K562 (cell line): ENCODE measurements around the gene NRIP2. TPM values are rescaled to one million over a fixed set of nuclear protein-coding genes. Genes with fewer than 3 reads are reported as not detected.

Experiments
- CEBPB ChIP-seq: fragments of 450-650 bp; IDR thresholded peaks from 2 replicates; pipeline ENCODE4 v1.6.1; 2016; ENCODE audit warnings: missing genetic modification characterization, missing compliant biosample characterization
- FIP1L1 ChIP-seq: fragments of 200-400 bp; formaldehyde crosslinking; IDR thresholded peaks from 2 replicates; pipeline ENCODE4 v1.6.1; 2018; ENCODE audit warnings: mild to moderate bottlenecking, low read depth, low read length; ENCODE audit not compliant: poor library complexity, severe bottlenecking
- HSF4 ChIP-seq: fragments of 250-450 bp; sonication (Bioruptor Pico); IDR thresholded peaks from 2 replicates; pipeline ENCODE4 v2.1.2; 2022; ENCODE audit warnings: mild to moderate bottlenecking, moderate library complexity, borderline replicate concordance
- MTF1 ChIP-seq: fragments of 250-450 bp; sonication (Bioruptor Pico); IDR thresholded peaks from 2 replicates; pipeline ENCODE4 v1.9.0; 2021; ENCODE audit warnings: moderate library complexity, mild to moderate bottlenecking, inconsistent platforms, borderline replicate concordance
- PHF8 ChIP-seq: fragments of 200-600 bp; sonication (generic); IDR thresholded peaks from 2 replicates; pipeline ENCODE4 v1.6.1; 2012; ENCODE audit warnings: mixed run types, mild to moderate bottlenecking, inconsistent platforms, low read length, moderate library complexity, borderline replicate concordance
- PML ChIP-seq: IDR thresholded peaks from 2 replicates; pipeline ENCODE4 v1.6.1; 2012; ENCODE audit warnings: low read length, inconsistent platforms
- POLR2G ChIP-seq: fragments of 200-400 bp; formaldehyde crosslinking; IDR thresholded peaks from 2 replicates; pipeline ENCODE4 v1.6.1; 2017; ENCODE audit warnings: low read depth, mild to moderate bottlenecking, antibody characterized with exemption, low read length, moderate library complexity
- ZNF12 ChIP-seq: sonication (generic); formaldehyde crosslinking; IDR thresholded peaks from 2 replicates; pipeline ENCODE4 v1.4.0; 2020; ENCODE audit warnings: mild to moderate bottlenecking, missing genetic modification reagents
- polyA plus RNA-seq, 8 experiments: library from polyadenylated mRNA; depleted of rRNA in 4 of 8; stranded (reverse) in 5 of 8; unstranded in 3 of 8; fragments of >200 nt; fragmentation: Nextera tagmentation in 2 of 8; fragmentation: Illumina TruSeq in 1 of 8; extraction: Ambion mirVana in 2 of 8; extraction: Trizol in 1 of 8; gene quantifications; 2 replicates each; pipeline versions ENCODE4 v1.2.1 to v1.2.3, GENCODE V29; 2011 to 2014; ENCODE audit warnings: inconsistent platforms in 1 of 8, missing spikeins in 1 of 8
- total RNA-seq, 7 experiments: library from RNA; depleted of rRNA in 6 of 7; stranded (reverse); fragments of >200 nt in 6 of 7; fragmentation: Illumina TruSeq in 2 of 7; extraction: Trizol in 2 of 7; gene quantifications; 2 replicates each; pipeline versions ENCODE4 v1.2.1 to v1.2.3, GENCODE V29; 2011 to 2021; ENCODE audit warnings: low replicate concordance in 1 of 7
- TF ChIP-seq, protein P1 (sequence below): fragments of 450-650 bp; IDR thresholded peaks from 2 replicates; pipeline ENCODE4 v1.6.1; 2017; ENCODE audit warnings: antibody characterized with exemption, mild to moderate bottlenecking
- TF ChIP-seq, protein P2 (sequence below): fragments of 250-450 bp; sonication (Bioruptor Pico); IDR thresholded peaks from 2 replicates; pipeline ENCODE4 v1.5.0; 2021
- TF ChIP-seq, protein P3 (sequence below): fragments of 450-650 bp; formaldehyde crosslinking; IDR thresholded peaks from 2 replicates; pipeline ENCODE4 v1.4.0; 2020; ENCODE audit warnings: mild to moderate bottlenecking, moderate library complexity

NRIP2 gene
- total and polyA plus RNA-seq, 9 of the 15 experiments (the other 6 are each of a cell fraction or from before 2014, with no cell fraction given) = 0.07 to 0.10 TPM; not detected in 7

DNA sequence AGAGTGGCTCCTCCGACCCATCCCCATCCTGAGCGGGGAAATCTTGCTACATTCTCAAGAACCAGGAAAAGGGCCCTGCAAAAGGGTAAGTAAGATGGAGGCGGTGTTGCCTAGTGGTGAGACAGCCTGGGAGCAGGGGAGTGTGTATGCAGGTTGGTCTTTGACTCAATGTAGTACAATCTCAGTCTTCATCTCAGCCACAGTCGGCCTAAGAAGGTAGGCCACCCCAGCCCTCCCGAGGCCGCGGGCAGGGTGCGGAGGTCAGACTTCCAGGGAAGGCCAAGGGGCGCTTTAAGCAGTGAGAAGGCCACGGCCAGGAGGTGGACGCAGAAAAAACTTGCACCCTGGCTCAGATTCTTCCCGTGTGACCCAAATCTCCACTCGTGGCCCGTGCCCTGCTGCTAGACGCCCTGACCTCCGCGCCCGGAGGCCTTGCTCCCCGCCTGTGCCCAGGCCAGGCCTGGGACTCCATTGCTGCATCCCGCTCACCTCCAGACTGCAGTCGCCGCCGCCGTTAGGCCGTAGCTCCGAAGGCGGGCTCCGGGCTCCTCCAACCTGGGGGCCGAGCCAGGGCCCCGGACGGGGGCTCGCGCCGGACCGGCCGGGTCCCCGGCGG is 41.7 kb upstream of the NRIP2 start (continued):
- peak; percentile 58; the same call in 1 of the 2 replicates for TF ChIP-seq PHF8
- TF ChIP-seq POLR2G = peak; percentile 83
- TF ChIP-seq MTF1 (CRISPR knock-in tag) = no peak
- TF ChIP-seq ZNF12 (CRISPR knock-in tag) = no peak
- peak; percentile 48 for TF ChIP-seq FIP1L1
- no peak for TF ChIP-seq HSF4
- TF ChIP-seq, protein P1, sequence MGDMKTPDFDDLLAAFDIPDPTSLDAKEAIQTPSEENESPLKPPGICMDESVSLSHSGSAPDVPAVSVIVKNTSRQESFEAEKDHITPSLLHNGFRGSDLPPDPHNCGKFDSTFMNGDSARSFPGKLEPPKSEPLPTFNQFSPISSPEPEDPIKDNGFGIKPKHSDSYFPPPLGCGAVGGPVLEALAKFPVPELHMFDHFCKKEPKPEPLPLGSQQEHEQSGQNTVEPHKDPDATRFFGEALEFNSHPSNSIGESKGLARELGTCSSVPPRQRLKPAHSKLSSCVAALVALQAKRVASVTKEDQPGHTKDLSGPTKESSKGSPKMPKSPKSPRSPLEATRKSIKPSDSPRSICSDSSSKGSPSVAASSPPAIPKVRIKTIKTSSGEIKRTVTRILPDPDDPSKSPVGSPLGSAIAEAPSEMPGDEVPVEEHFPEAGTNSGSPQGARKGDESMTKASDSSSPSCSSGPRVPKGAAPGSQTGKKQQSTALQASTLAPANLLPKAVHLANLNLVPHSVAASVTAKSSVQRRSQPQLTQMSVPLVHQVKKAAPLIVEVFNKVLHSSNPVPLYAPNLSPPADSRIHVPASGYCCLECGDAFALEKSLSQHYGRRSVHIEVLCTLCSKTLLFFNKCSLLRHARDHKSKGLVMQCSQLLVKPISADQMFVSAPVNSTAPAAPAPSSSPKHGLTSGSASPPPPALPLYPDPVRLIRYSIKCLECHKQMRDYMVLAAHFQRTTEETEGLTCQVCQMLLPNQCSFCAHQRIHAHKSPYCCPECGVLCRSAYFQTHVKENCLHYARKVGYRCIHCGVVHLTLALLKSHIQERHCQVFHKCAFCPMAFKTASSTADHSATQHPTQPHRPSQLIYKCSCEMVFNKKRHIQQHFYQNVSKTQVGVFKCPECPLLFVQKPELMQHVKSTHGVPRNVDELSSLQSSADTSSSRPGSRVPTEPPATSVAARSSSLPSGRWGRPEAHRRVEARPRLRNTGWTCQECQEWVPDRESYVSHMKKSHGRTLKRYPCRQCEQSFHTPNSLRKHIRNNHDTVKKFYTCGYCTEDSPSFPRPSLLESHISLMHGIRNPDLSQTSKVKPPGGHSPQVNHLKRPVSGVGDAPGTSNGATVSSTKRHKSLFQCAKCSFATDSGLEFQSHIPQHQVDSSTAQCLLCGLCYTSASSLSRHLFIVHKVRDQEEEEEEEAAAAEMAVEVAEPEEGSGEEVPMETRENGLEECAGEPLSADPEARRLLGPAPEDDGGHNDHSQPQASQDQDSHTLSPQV = peak; percentile 89
- TF ChIP-seq, protein P2, sequence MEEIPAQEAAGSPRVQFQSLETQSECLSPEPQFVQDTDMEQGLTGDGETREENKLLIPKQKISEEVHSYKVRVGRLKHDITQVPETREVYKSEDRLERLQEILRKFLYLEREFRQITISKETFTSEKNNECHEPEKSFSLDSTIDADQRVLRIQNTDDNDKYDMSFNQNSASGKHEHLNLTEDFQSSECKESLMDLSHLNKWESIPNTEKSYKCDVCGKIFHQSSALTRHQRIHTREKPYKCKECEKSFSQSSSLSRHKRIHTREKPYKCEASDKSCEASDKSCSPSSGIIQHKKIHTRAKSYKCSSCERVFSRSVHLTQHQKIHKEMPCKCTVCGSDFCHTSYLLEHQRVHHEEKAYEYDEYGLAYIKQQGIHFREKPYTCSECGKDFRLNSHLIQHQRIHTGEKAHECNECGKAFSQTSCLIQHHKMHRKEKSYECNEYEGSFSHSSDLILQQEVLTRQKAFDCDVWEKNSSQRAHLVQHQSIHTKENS (CRISPR knock-in tag) = no peak
- TF ChIP-seq, protein P3, sequence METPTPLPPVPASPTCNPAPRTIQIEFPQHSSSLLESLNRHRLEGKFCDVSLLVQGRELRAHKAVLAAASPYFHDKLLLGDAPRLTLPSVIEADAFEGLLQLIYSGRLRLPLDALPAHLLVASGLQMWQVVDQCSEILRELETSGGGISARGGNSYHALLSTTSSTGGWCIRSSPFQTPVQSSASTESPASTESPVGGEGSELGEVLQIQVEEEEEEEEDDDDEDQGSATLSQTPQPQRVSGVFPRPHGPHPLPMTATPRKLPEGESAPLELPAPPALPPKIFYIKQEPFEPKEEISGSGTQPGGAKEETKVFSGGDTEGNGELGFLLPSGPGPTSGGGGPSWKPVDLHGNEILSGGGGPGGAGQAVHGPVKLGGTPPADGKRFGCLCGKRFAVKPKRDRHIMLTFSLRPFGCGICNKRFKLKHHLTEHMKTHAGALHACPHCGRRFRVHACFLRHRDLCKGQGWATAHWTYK (CRISPR knock-in tag) = no peak
- TF ChIP-seq PML = 0 out of 2 replicates have a peak, but pooled peaks have one; percentile 7
- TF ChIP-seq CEBPB (tag) = no peak
